T-helper 2 cell (primary cell): Measurements from ENCODE around the gene NXT1.

Experiments used
- DNase-seq, 5 experiments: peaks; one replicate each; pipeline versions ENCODE4 v3.0.0 to v3.0.0-alpha.2; 2012 to 2022

Gene NXT1

DNA sequence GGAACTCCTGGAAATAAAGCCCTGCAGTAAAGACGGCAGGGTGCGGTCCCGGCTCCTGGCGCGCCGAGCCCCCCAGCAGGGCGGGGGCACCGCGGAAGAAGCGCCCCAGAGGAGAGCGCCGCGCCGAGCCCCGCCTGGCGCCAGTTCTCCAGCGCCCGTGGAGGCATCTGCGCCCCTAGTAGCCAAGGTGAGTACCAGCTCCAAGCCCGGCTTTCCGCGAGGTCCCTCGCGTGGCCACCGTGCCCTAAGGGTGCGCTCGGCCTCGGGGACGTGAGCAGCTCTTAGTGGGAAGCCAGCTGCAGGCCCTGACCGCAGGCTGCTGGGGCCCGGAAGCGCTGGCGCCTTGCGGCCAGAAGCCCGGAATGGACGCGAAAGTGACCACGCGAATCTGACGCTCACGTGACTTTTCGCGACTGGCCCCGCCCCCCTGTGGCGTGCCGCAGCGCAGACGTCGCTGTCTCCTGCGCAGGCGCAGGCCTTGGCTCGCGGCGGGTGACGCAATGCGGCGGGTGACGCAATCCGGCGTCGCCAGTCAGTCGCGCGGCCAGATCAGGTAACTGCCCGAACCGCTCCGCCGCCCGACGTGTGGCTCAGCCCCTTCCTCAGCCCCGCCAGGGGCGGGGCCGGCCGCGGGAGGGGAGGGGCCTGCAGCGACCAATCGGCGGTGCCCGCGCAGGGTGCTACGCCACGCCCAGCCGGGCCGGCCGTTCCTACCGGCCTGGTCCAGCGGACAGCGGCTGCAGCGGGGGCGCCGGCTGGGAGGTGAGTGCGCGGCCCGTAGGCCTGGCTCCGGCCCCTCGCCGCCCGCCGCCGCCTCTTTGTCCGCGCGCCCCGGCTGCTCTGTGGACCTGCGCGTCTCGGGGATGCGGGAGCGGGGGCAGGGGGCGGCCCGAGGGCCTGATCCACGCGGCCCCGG is 11.1 kb downstream of the NXT1 start, which contains the start of gene GZF1:
TSS of gene GZF1 (plus strand) at position 707 of the 916 bp plus-strand sequence. CDS start 2,202 bp downstream, outside the sequence.
- peak; percentile 96 to 99 (median 97) for DNase-seq

DNA sequence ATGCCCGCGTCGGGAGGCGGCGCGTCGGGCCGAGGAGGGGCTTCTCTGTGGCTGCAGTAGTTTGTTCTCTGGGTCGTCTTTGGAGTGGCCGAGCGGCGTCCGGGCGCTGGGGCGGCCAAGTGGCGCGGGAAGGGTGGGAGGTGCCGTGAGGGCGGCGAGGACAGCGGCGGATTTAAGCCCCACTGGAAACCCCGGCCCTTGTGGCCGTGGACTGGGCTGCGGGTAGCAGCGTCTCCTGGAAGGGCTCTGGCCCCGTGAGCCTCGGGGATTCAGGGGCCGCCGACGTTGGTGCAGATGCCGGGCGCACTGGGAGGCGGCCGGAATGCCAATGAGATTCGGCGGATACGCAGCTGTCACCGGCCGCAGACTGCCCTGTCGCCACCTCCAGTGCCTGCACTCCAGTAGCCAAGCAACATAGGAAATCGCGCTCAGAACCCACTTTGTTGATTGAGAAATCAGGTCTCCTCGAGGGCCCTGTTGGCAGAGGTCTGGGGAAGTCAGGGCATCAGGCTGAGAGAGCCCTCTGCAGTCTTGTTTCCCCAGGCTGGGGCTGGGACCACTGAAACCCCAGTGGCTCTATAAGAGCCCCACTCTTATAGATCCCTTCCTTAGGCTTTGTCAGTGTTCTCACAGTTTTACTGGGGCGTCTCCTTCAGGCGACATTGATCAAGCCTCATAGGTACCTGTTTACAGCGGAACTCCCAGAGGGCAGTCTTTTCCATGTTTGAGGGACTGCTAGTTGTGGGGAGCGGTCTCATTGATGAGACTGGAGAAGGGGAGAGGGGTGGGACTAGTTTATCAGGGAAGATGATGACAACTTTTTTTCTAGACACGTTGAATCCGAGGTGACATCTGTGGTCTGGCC is 12.0 kb downstream of the NXT1 start:
- peak in 2 of 5 experiments; percentile 40 to 54 for DNase-seq

DNA sequence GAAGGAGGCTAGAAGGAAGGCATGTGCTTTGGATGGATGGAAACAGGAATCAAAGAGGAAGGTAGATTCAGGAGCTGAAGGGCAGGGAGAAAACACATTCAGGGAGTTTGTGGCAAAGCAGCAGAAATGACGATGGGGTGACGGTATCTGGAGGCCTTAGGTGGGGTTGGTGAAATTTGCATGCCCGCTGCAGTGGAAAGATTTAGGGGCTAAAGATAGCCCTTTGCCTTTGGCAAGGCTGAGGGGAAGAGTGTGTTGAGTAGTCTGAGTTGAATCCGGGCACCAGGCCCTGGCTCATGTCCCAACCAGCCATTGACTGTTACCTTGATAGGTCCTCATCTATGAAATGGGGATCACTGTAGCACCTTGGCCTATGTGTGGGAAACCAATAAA is 12.7 kb downstream of the NXT1 start:
- DNase-seq = no peak

DNA sequence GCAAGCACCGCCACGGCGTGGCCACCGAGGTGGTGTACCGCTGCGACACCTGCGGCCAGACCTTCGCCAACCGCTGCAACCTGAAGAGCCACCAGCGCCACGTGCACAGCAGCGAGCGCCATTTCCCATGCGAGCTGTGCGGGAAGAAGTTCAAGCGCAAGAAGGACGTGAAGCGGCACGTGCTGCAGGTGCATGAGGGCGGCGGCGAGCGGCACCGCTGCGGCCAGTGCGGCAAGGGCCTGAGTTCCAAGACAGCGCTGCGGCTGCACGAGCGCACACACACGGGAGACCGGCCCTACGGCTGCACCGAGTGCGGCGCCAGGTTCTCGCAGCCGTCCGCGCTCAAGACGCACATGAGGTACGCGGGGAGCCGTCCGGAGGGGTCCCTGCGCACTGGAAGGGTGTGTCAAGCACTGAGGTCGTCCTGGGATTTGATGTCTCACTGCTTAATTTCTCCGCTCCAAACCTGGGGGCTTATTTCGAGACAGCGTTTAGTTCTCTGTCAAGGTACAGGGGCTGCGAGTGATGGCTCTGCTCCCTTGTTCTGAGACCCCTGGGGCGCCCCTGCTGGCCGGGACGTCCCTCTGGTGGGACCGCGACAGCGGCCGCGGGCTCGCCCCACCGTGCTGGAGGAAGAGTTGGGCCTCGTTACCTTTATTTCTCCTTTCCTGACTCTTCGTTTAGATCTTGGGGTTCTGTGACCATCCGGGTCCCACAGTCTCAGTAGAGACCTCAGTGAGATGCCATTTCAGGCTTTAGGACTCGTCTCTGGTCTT is 15.0 kb downstream of the NXT1 start:
- no peak for DNase-seq

DNA sequence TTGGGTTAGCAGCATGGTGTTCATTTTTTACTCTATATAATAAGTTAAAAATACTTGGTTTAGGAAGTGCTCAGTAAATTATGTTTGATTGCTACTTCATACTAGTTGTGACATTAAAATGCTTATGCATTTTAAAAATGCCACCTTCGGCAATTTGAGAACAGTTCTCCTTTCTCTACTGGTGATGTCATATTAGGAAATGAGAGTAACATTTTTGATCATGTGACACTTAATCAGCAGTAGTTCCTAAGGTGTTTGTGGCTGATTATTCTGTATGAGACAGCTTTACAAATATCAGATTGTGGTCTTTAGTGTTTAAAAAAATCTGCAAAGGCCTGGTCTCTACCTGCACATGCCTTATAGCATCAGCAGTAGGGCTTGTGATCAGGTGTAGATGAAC is 15.8 kb downstream of the NXT1 start:
- peak in 2 of 5 experiments; percentile 13 to 57 for DNase-seq

DNA sequence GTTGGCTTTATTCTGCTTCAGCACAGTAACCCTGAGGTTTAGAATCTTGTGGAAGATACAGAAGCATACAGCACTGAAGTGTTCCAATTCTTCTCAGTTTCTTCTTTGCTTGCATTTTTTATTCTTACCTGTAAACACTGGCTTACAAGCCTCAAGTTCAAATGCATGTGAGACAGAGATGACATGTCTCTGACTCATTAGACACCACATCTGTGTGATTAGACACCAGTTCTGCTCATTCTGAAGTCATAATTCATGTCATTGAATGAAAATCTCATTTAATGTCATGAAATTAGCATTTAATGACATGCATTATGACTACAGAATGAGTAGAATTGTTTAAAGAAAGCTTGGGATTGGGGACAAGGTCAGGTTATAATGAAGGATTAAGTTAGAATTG is 17.2 kb downstream of the NXT1 start:
- no peak for DNase-seq

DNA sequence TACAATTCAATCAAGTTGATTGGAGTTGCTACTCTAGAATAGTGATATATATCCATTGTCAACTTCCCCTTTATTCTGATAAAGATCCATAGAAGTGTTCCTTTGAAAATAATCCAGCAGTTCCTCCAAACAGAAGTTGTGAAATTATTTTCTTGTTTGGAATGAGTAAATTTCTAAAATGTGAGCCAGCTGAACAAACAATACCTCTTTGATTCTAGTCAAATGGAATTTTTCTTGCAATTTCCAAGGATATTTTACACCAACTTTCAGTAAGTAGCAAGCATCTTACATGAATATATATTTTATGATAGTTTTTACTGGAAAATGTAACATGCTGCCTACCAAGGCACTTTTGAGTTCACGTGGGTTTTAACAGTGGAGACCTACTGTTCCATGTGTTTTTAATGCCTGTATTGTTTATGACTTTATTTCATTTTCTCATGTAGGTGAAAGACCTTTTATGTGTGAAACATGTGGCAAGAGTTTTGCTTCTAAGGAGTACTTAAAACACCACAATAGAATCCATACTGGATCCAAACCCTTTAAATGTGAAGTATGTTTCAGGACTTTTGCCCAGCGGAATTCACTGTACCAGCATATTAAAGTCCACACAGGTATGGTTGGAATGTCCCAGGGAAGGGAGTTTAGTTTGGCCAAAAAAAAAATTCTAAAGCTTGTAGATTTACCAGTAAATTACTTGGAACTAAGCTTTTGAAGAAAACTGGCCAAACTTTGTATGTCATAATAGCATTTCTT is 17.9 kb downstream of the NXT1 start:
- DNase-seq = no peak

DNA sequence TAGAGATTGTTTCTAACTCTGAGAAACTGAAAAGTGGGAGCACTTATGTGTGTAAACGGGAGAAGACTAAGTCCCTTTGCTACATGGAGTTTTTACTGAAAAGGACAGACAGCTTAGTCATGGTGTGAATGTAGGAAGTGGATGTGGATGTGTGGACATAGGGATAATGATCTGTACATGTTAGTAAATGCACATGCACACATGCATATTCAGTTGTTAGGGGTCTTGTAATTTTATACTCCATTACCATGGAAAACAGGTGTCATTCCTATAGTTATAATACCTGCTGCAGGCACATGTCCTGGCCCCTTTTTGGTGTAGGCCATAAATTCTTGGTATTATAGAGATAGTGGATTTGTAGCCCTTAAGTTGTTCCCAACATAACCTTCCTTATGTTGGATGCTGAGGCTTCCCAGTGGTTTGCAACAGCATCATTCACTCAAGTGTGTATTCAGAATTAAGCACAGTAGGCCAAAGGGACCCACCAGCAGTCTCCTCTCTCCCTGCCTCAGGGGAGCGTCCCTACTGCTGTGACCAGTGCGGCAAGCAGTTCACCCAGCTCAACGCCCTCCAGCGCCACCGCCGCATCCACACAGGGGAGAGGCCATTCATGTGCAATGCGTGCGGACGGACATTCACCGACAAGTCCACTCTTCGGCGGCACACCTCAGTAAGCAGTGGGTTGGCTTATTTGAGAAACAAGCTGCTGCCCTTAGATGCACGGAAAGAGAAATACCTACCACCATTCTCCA is 18.7 kb downstream of the NXT1 start:
- DNase-seq = no peak

DNA sequence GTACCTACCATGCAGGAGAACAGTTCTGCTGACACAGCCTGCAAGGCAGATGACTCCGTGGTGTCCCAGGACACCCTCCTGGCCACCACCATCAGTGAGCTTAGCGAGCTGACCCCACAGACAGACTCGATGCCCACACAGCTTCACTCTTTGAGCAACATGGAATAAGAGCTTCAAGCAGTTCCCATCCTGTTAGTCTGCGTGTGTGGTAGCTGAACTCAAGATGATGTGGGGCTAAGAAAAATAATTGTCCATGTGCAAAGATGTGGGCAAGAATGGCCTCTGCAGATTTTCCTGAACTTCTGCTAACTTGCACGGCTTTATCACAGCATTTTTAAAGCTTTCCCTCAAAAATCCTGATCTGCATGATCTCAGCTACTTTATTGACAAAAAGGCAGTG is 19.7 kb downstream of the NXT1 start:
- no peak for DNase-seq

DNA sequence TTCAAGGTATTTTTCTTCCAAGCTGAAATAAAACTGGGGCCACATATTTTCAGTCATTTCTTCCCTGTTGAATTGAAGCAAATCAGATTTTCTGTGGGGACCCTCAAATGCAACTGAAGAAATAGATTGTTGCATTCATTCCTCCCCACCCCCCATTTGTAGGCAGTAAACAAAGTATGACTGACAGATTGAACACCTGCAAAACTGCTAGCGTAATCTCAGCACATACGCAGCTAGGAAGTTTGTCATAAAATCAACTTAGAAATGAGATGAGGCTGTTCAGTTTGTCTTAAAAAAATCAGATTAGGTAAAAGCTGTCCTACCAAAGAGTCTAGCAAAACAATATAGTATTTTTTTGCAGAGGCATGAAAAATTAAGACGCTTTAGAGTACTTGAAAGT is 20.3 kb downstream of the NXT1 start:
- DNase-seq = no peak

DNA sequence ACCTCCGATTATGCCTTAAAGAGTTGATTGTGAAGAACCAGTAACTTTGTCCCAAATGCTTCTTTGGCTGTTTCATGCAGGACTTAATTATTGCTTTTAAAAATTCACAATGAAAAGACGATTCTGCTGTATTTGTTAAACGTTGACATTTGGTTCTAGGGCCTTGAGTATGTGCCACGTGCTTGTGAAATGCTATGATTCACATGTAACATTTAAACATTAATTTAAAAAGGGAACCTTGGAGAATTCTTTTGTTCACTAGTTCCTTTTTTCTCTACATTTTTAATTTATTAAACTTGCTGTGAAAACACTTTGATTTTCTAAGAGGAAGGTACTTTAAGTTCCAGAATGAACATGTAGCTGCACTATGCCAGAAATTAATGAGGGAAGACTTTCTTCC is 20.9 kb downstream of the NXT1 start:
- DNase-seq = no peak

DNA sequence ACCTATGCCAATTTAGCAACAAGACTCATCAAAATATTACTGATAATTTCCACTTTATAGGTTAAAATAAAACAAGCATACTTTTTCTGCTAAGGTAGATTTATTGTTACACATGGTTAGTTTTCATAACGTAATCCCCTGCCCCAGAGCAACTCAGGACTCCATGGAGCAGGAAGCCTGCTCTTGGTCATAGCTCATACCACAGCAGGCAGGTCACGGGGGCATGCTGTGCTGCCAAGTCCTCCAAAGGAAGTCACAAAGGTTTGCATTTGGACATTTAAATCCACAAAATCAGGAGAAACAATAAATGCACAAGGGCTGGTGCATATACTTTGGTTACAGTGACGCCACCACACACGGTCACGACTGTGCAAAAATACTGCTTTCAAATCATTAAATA is 23.9 kb downstream of the NXT1 start:
- DNase-seq = no peak

DNA sequence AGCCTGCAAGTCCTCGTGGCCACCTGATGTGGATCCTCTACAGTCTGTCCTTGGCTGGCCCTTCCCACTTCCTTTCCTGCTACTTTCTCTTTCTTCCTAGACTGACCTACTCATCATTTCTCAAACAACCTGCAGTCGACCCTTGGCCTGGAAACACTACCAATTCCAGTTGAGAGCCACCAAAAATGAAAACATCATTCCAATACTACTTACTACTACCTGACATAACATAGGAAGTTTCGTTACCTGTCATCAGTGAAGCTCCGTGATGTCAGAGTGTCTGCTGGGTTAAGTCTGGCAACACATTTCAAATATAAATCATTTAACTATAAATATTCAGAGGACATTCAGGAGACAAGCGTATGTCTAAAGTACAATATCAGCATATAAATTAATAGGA is 25.2 kb downstream of the NXT1 start:
- no peak for DNase-seq

DNA sequence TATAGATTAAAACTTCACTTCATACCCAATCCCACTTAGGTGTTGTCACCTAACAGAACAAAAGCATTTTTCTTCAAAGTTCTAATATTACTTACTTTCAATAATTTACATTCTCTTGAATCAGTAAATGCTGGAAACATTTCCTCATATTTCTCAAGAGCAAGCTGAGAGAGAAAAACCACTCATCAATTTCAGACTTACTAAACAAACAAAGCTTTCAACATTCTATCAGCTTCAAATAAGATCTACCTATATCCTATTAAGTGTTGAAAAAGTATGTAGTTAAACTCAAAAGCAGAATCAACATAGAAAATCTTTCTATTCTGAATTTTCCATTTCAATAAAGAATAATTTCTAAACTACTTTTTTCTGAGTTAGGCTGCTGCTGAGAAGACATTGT is 29.2 kb downstream of the NXT1 start:
- DNase-seq = no peak

DNA sequence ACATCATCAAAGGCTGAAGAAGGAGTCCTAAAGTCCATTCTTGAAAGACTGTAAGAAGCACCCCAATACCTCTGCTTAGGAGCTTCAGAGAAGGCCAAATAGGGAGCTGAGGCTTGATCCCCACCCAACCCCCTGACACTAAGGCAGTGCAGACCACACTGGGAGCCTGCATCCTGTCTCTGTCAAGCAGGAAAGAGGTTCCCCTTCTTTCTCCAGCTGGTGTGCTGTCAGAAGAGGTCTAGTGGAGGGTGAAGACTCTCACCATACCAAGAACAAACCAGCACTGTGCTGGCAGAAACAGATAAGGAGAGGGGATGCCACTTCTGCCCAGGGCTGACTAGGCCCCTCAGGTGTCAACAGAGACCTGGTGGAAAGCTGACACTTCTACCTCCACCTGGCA is 31.3 kb downstream of the NXT1 start:
- no peak for DNase-seq

DNA sequence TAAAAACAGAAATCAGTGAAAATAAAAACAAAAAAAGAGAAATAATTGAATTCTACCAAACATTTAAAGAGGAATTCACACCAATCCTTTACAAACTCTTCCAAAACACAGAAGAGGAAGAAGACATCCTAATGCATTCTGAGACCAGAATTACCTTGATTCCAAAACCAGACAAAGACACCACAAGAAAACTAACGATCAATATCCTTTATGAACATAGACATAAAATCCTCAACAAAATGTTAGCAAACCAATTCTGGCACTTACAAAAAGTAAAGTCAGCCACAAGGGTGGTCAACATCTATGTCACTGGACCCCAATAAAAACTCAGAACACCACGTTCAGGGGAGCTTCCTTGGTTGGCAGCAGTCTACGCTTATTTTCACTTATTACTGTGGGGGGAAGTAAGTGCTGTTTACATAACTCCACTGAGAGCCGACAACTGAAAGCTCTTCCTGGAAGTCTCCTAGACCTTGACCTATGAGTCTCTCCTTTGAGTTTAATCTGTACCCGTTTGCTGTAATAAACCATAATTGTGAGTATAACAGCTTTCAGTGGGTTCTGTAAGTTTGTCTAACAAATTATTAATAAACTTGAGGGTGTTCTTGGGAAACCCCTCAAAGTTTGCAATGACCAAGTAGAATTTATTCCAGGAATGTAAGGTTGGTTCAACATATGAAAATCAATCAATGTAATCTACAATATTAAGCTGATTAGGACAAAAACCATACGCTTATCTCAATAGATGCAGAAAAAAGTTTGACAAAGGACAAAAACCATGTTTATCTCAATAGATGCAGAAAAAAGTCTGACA is 35.9 kb downstream of the NXT1 start:
- no peak for DNase-seq

DNA sequence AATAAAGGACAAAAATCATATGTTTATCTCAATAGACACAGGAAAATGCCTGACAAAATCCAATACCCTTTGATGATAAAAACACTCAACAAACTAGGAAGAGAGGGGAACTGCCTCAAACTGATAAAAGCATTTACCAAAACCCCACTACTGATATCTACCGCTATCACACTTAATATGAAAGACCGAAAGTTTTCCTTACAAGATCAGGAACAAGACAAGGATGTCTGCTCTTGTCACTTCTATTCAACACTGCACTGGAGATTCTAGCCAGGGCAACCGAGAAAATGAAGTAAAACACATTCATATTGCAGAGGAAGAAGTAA is 36.5 kb downstream of the NXT1 start:
- no peak for DNase-seq

DNA sequence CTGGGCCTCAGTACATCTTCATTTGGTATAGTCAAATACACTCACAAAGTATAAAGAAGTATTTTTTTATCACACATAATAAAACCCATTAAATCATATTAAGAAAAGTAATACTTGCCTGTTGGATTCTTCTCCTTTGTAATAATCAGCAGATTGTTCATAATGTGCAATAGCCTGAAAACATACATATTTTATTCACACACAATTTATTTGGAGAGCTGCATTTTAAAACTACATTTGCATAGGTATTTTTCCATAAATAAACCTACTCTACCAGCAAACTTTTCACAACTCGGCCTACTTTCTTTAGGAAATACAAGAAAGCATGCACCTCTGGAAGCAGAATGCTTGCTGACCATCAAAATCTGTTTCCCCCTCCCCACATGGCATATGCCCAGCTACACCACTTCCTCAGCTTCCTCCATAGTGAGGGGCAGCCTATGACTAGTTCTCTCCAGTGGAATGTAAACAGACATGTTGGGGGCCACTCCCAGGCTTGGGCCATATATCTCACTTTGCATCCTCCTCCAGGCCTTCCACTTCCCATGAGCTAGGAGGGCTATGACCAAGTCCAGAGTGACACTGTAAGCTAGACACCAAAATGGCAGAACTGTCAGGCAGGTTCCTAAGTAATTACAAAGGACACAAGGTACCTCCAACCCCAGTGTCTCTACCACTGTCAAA is 39.6 kb downstream of the NXT1 start:
- DNase-seq = no peak

DNA sequence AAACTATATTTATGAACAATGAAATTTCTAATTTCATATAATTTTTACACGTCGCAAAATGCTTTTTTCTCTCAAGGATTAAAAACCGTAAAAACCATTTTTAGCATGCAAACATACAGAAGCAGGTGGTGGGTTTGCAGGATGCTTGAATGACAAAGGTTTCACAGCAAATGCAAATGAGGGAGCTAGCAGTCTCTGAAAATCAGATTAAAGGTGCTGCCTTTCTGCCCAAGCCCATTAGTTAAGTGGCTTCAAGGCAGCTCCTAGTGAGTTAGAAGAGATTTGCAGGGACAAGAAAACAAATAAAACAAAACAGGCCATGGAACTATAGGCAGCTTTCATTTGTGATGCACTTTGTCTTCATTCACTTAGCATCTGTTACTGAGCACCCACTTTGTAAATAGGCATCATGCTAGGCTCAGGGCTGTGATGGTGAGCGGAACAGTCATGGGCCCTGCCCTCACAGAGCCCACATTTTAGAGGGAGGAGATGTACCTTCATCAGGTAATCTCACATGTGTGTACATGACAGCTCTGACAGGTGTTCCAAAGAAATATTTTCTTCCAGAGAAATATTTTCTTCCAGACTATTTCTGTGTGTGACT is 41.2 kb downstream of the NXT1 start:
- no peak for DNase-seq
